ENCODE data around the gene DDX17. TPM values are rescaled to one million over a fixed set of nuclear protein-coding genes. Genes with fewer than 3 reads are reported as not detected.

The DDX17 gene
- total and polyA plus RNA-seq, 9 of the 15 experiments (the other 6 are each of a cell fraction or from before 2014, with no cell fraction given) = 17.6 to 421 (median 189) TPM

DNA sequence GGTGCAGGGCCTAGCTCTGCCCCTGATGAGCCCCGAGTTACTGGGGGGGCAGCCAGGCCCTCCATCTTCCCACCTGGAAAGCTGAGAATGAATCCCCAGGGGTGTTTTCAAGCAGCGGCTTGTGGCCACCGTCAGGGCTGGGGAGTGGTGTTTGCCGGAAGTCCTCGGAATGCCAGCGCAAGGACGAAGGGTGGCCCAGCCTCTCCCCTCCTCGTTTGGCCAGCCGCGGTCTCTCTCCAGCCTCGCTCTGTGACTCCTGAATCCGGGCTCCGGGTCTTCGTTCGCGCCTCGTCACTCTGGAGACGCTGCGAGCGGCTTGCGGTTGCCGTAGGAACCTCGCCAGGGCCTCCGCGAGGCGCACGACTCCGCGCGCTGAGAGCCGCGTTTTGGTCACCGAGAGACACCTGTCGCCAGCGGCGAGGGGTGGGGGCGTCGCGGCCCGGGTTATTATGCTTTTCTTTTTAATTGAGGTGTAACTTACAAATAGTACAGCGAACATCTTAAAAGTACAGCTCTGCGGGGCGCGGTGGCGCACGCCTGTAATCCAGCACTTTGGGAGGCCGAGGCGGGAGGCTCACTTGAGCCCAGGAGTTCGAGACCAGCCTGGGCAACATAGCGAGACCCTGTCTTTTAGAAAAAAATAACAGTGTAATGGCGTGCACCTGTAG lies 44.6 kb downstream of the DDX17 start:
- BruUV-seq (replicated peaks) = no TSS peak
- Histone ChIP-seq H3K27ac (ENCODE audit: extremely low read depth, low read depth, low read length) (no peak overlapping the region), H3K79me2 (ENCODE audit: control insufficient read depth, insufficient read depth, low read length) (no peaks in the 10 kb centered on the region), H4K20me1 (replicated peaks; ENCODE audit: control insufficient read depth, insufficient read depth, low read length) (no peaks in the 10 kb centered on the region), H3K4me1 (replicated peaks in 1 of 2; ENCODE audit: control insufficient read depth in 2 of 2, insufficient read depth in 2 of 2, low read length in 2 of 2) (peaks cover 14 to 29% of the 10 kb centered on the region in 2 experiments; a peak in 4 of 5 replicates), H3K9ac (ENCODE audit: insufficient read depth in 1 of 2, low read depth in 2 of 2, low read length in 2 of 2) (peak overlapping the region in 1 of 2 experiments; percentile 70; a peak in 2 of 4 replicates), H3K9me3 (replicated peaks; ENCODE audit: control insufficient read depth, insufficient read depth, low read depth, low read length) (no peaks in the 10 kb centered on the region), H3K4me2 (ENCODE audit: insufficient read depth, low read length) (peak overlapping the region; percentile 55; the same call in 1 of the 2 replicates), H3K9me1 (ENCODE audit: control insufficient read depth, insufficient read depth, low read length) (no peaks in the 10 kb centered on the region), H3K36me3 (ENCODE audit: control insufficient read depth, insufficient read depth, low read length) (no peaks in the 10 kb centered on the region), H2AFZ (ENCODE audit: low read depth, low read length) (peak overlapping the region; percentile 82), H3K4me3 (peak overlapping the region; percentile 11; the same call in 1 of the 2 replicates), H3K27me3 (ENCODE audit: control insufficient read depth in 2 of 2, insufficient read depth in 2 of 2, low read length in 2 of 2) (no peaks in the 10 kb centered on the region)
- ATAC-seq (peak; percentile 91), FAIRE-seq (peak; percentile 65), DNase-seq (ENCODE audit: extremely low read depth in 1 of 4, low spot score in 3 of 4) (peak; percentile 71 to 86 (median 73))
- intact Hi-C loops (cut with micrococcal nuclease) (no loop called here), in situ Hi-C loops (cut with MboI) (no loop called here)
- POLR2A ChIA-PET = interaction anchor here (0.5 to 1.0 kb wide), 2 partner anchors 9 to 63 kb away, joined by 3 read pairs; no protein-coding TSS in a partner anchor
- CTCF ChIA-PET (ENCODE audit: low intra/inter-chr PET ratio) = no interaction called here
- 3% methylated on average over 43 of the region's 51 CpGs for WGBS (ENCODE audit: insufficient coverage, low coverage, missing lambda C conversion rate)
- TF ChIP-seq HCFC1 (IDR thresholded peaks at IDR 0.05; ENCODE audit: low read depth, low read length) (peak; percentile 44; the same call in 1 of the 2 replicates), NR2F6 (CRISPR knock-in tag; IDR thresholded peaks at IDR 0.05) (no peak), SRSF9 (IDR thresholded peaks at IDR 0.05; ENCODE audit: borderline replicate concordance, low read depth, low read length) (no peak), PCBP1 (IDR thresholded peaks at IDR 0.05; ENCODE audit: low read depth, low read length, poor library complexity, severe bottlenecking) (no peak), GABPB1 (CRISPR knock-in tag; IDR thresholded peaks at IDR 0.05) (peak; percentile 44; the same call in 1 of the 2 replicates), MTA2 (IDR thresholded peaks at IDR 0.05; ENCODE audit: low read depth) (no peak), LARP7 (IDR thresholded peaks at IDR 0.05) (no peak), SNIP1 (IDR thresholded peaks at IDR 0.05; ENCODE audit: low read depth) (no peak), POU5F1 (IDR thresholded peaks at IDR 0.05; ENCODE audit: borderline replicate concordance, low read depth, low read length, partially characterized antibody) (no peak), SMARCB1 (IDR thresholded peaks at IDR 0.05; ENCODE audit: insufficient read length, low read depth) (no peak), RBM14 (IDR thresholded peaks at IDR 0.05; ENCODE audit: borderline replicate concordance, insufficient read depth, low read depth, low read length) (no peak)
- TF ChIP-seq, protein P1, sequence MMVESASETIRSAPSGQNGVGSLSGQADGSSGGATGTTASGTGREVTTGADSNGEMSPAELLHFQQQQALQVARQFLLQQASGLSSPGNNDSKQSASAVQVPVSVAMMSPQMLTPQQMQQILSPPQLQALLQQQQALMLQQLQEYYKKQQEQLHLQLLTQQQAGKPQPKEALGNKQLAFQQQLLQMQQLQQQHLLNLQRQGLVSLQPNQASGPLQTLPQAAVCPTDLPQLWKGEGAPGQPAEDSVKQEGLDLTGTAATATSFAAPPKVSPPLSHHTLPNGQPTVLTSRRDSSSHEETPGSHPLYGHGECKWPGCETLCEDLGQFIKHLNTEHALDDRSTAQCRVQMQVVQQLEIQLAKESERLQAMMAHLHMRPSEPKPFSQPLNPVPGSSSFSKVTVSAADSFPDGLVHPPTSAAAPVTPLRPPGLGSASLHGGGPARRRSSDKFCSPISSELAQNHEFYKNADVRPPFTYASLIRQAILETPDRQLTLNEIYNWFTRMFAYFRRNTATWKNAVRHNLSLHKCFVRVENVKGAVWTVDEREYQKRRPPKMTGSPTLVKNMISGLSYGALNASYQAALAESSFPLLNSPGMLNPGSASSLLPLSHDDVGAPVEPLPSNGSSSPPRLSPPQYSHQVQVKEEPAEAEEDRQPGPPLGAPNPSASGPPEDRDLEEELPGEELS (CRISPR knock-in tag; IDR thresholded peaks at IDR 0.05; ENCODE audit: borderline replicate concordance) = no peak
- TF ChIP-seq, protein P2, sequence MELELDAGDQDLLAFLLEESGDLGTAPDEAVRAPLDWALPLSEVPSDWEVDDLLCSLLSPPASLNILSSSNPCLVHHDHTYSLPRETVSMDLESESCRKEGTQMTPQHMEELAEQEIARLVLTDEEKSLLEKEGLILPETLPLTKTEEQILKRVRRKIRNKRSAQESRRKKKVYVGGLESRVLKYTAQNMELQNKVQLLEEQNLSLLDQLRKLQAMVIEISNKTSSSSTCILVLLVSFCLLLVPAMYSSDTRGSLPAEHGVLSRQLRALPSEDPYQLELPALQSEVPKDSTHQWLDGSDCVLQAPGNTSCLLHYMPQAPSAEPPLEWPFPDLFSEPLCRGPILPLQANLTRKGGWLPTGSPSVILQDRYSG (tag; conservative IDR thresholded peaks at IDR 0.05; ENCODE audit: low read depth) = no peak
